Neural cell (in vitro differentiated cells): Measurements from ENCODE around the gene CSH1. TPM values are rescaled to one million over a fixed set of nuclear protein-coding genes. Genes with fewer than 3 reads are reported as not detected.

Experiments
- H2AFZ ChIP-seq: fragments of 200-600, 300-800 bp; sonication (generic), shearing (Covaris generic); 2 replicates; pipeline ENCODE4 v1.6.0; 2014; ENCODE audit warnings: low read depth, mild to moderate bottlenecking, antibody characterized with exemption, low read length, moderate library complexity
- H3F3A ChIP-seq: fragments of 200-600 bp; shearing (Covaris generic); 2 replicates; pipeline ENCODE4 v1.6.1; 2016; ENCODE audit warnings: mild to moderate bottlenecking, moderate library complexity, mixed read lengths, antibody characterized with exemption, low read length; ENCODE audit not compliant: insufficient read depth, poor library complexity, severe bottlenecking
- H3K27ac ChIP-seq: fragments of 200-600, 300-800 bp; sonication (generic), shearing (Covaris generic); 2 replicates; pipeline ENCODE4 v1.5.1; 2014; ENCODE audit warnings: mild to moderate bottlenecking, low read length, moderate library complexity
- H3K27me3 ChIP-seq: fragments of 300-800, 200-600 bp; sonication (generic), shearing (Covaris generic); 2 replicates; pipeline ENCODE4 v1.6.0; 2014; ENCODE audit warnings: mild to moderate bottlenecking, low read depth, low read length, moderate library complexity; ENCODE audit not compliant: insufficient read depth
- H3K36me3 ChIP-seq: fragments of 300-800, 200-600 bp; sonication (generic), shearing (Covaris generic); 2 replicates; pipeline ENCODE4 v1.5.1; 2014; ENCODE audit warnings: mild to moderate bottlenecking, antibody characterized with exemption, low read length, moderate library complexity; ENCODE audit not compliant: insufficient read depth
- H3K4me2 ChIP-seq: fragments of 300-800, 200-600 bp; sonication (generic), shearing (Covaris generic); 2 replicates; pipeline ENCODE4 v1.6.0; 2014; ENCODE audit warnings: mild to moderate bottlenecking, low read length
- H3K4me3 ChIP-seq: fragments of 300-800, 200-600 bp; sonication (generic), shearing (Covaris generic); 2 replicates; pipeline ENCODE4 v1.5.1; 2014; ENCODE audit warnings: mild to moderate bottlenecking, low read length, moderate library complexity
- H3K79me2 ChIP-seq: fragments of 200-600 bp; shearing (Covaris generic); replicated peaks from 2 replicates; pipeline ENCODE4 v1.6.0; 2014; ENCODE audit warnings: mild to moderate bottlenecking, low read length, moderate library complexity; ENCODE audit not compliant: insufficient read depth
- H3K9ac ChIP-seq: fragments of 300-800, 200-600 bp; sonication (generic), shearing (Covaris generic); 2 replicates; pipeline ENCODE4 v1.6.1; 2016; ENCODE audit warnings: mild to moderate bottlenecking, low read length, mixed read lengths
- H3K9me2 ChIP-seq: fragments of 200-600 bp; shearing (Covaris generic); 2 replicates; pipeline ENCODE4 v1.6.1; 2016; ENCODE audit warnings: mild to moderate bottlenecking, low read length, mixed read lengths; ENCODE audit not compliant: insufficient read depth
- H3K9me3 ChIP-seq: fragments of 200-600, 300-800 bp; sonication (generic), shearing (Covaris generic); 2 replicates; pipeline ENCODE4 v1.6.1; 2016; ENCODE audit warnings: mild to moderate bottlenecking, mixed run types, low read length, moderate library complexity, mixed read lengths
- H4K20me1 ChIP-seq: fragments of 200-600 bp; shearing (Covaris generic); 2 replicates; pipeline ENCODE4 v1.6.1; 2016; ENCODE audit warnings: mild to moderate bottlenecking, mixed run types; ENCODE audit not compliant: insufficient read depth
- EP300 ChIP-seq: fragments of 450-650 bp; conservative IDR thresholded peaks from 2 replicates; pipeline ENCODE4 v1.6.1; 2014; ENCODE audit warnings: antibody characterized with exemption, mild to moderate bottlenecking, moderate library complexity; ENCODE audit not compliant: poor library complexity, severe bottlenecking
- EZH2 ChIP-seq: fragments of 200-600, 300-800 bp; shearing (Covaris generic), sonication (generic); IDR thresholded peaks from 2 replicates; pipeline ENCODE4 v1.6.1; 2014; ENCODE audit warnings: antibody characterized with exemption, low read length, borderline replicate concordance, mild to moderate bottlenecking; ENCODE audit not compliant: insufficient read depth, poor library complexity, severe bottlenecking
- MXI1 ChIP-seq: fragments of 450-650 bp; conservative IDR thresholded peaks from 2 replicates; pipeline ENCODE4 v1.6.1; 2014; ENCODE audit warnings: antibody characterized with exemption, mild to moderate bottlenecking; ENCODE audit not compliant: poor library complexity, severe bottlenecking
- POLR2AphosphoS5 ChIP-seq: IDR thresholded peaks from 2 replicates; pipeline ENCODE4 v1.6.1; 2012
- RAD21 ChIP-seq: fragments of 450-650 bp; conservative IDR thresholded peaks from 2 replicates; pipeline ENCODE4 v1.6.1; 2014; ENCODE audit warnings: antibody characterized with exemption, mild to moderate bottlenecking, moderate library complexity
- SMC3 ChIP-seq: fragments of 450-650 bp; conservative IDR thresholded peaks from 2 replicates; pipeline ENCODE4 v1.6.1; 2014; ENCODE audit warnings: antibody characterized with exemption, mild to moderate bottlenecking, moderate library complexity; ENCODE audit not compliant: poor library complexity
- TAF1 ChIP-seq: IDR thresholded peaks from 2 replicates; pipeline ENCODE4 v1.6.1; 2012; ENCODE audit warnings: low read depth
- polyA plus RNA-seq: library from polyadenylated mRNA; depleted of rRNA; stranded (reverse); fragments of >200 nt; gene quantifications from 2 replicates; pipeline ENCODE4 v1.2.3, GENCODE V29; 2014
- TF ChIP-seq, protein P1 (sequence below): fragments of 450-650 bp; IDR thresholded peaks from 2 replicates; pipeline ENCODE4 v1.5.1; 2014; ENCODE audit warnings: antibody characterized with exemption, mild to moderate bottlenecking, moderate library complexity; ENCODE audit not compliant: poor library complexity, severe bottlenecking
- TF ChIP-seq, protein P2 (sequence below): IDR thresholded peaks from 2 replicates; pipeline ENCODE4 v1.6.1; 2012; ENCODE audit warnings: borderline replicate concordance

CSH1 gene
- polyA plus RNA-seq, 1 donor from 2014 or later: not detected

DNA sequence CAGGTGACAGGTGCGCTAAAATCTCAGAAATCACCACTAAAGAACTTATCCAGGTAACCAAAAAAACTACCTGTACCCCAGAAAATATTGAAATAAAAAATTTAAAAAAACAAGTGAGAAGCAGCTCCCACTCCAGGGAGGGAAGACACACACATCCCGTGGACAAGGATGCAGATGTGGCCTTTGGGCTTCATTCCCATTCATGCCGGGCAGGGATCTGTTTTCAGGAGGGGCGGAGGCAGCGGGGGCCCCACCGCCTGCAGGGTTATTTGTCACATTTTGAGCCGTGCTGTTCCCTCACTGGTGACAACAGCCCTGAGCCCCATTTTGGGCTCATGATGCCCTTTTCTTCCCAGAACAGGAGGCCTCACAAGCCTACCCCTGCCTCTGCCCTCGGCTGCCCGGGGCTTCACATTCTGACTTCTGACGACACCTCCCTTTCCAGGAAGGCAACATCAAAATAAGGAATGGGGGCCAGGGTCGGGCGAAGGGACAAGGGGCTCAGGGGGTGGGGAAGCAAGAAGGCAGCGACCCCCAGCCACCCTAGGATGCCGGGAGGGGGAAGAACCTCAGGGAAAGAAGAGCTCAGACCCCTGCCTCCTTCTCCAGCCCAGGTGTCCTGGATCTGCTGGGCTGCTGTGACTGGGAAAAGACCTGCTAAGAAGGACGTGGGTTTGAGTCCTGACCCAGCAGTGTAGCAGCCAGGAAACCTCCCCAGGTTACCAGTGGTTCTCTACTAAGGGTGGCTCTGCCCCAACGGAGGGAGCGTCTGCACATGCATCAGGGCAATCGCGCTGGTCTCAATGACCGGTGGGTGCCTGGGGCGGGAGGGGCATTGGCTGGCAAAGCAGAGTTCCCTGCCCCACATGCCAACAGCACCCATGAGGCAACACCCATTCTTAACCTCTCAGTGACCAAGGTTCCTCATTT is 38.1 kb upstream of the CSH1 start:
- H2AFZ ChIP-seq: no peak overlapping the region
- H3K4me2 ChIP-seq: no peak overlapping the region
- no peaks in the 10 kb centered on the region for H4K20me1 ChIP-seq
- H3K27ac ChIP-seq: no peak overlapping the region
- no peak for TF ChIP-seq SMC3
- no peak for TF ChIP-seq EP300
- no peak for TF ChIP-seq EZH2
- no peak for TF ChIP-seq MXI1
- TF ChIP-seq RAD21: no peak
- TF ChIP-seq, protein P1, sequence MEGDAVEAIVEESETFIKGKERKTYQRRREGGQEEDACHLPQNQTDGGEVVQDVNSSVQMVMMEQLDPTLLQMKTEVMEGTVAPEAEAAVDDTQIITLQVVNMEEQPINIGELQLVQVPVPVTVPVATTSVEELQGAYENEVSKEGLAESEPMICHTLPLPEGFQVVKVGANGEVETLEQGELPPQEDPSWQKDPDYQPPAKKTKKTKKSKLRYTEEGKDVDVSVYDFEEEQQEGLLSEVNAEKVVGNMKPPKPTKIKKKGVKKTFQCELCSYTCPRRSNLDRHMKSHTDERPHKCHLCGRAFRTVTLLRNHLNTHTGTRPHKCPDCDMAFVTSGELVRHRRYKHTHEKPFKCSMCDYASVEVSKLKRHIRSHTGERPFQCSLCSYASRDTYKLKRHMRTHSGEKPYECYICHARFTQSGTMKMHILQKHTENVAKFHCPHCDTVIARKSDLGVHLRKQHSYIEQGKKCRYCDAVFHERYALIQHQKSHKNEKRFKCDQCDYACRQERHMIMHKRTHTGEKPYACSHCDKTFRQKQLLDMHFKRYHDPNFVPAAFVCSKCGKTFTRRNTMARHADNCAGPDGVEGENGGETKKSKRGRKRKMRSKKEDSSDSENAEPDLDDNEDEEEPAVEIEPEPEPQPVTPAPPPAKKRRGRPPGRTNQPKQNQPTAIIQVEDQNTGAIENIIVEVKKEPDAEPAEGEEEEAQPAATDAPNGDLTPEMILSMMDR: no peak
- no peak for TF ChIP-seq TAF1
- TF ChIP-seq POLR2AphosphoS5: no peak
- TF ChIP-seq, protein P2, sequence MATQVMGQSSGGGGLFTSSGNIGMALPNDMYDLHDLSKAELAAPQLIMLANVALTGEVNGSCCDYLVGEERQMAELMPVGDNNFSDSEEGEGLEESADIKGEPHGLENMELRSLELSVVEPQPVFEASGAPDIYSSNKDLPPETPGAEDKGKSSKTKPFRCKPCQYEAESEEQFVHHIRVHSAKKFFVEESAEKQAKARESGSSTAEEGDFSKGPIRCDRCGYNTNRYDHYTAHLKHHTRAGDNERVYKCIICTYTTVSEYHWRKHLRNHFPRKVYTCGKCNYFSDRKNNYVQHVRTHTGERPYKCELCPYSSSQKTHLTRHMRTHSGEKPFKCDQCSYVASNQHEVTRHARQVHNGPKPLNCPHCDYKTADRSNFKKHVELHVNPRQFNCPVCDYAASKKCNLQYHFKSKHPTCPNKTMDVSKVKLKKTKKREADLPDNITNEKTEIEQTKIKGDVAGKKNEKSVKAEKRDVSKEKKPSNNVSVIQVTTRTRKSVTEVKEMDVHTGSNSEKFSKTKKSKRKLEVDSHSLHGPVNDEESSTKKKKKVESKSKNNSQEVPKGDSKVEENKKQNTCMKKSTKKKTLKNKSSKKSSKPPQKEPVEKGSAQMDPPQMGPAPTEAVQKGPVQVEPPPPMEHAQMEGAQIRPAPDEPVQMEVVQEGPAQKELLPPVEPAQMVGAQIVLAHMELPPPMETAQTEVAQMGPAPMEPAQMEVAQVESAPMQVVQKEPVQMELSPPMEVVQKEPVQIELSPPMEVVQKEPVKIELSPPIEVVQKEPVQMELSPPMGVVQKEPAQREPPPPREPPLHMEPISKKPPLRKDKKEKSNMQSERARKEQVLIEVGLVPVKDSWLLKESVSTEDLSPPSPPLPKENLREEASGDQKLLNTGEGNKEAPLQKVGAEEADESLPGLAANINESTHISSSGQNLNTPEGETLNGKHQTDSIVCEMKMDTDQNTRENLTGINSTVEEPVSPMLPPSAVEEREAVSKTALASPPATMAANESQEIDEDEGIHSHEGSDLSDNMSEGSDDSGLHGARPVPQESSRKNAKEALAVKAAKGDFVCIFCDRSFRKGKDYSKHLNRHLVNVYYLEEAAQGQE: no peak
- no peaks in the 10 kb centered on the region for H3K27me3 ChIP-seq
- no peak overlapping the region for H3K9ac ChIP-seq
- no peak overlapping the region for H3K4me3 ChIP-seq
- H3F3A ChIP-seq: no peaks in the 10 kb centered on the region
- H3K36me3 ChIP-seq: no peaks in the 10 kb centered on the region
- no peaks in the 10 kb centered on the region for H3K9me2 ChIP-seq
- no peaks in the 10 kb centered on the region for H3K79me2 ChIP-seq
- no peaks in the 10 kb centered on the region for H3K9me3 ChIP-seq

DNA sequence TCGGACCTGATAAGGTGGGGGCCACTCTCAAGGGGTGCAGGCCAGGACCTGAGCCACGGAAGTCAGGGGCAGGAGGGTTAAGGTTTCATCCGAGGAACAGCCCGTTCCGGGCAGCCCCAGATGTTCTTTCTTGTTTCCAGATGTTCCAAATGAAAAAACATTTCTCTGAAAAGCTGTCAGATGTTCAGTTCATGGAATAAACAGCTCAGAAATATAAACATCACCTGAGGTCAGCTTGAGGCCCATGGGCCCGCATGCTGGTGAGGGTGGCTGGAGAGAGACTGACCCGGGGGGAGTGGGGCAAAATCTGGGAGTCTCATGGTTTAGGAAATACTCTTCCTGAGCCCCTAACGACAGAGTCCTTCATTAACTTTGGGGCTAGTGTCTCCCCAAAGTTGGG is 37.2 kb upstream of the CSH1 start:
- Histone ChIP-seq H4K20me1 (no peaks in the 10 kb centered on the region), H3K79me2 (no peaks in the 10 kb centered on the region), H3K9me3 (no peaks in the 10 kb centered on the region), H3F3A (no peaks in the 10 kb centered on the region), H2AFZ (no peak overlapping the region), H3K9ac (no peak overlapping the region), H3K9me2 (no peaks in the 10 kb centered on the region), H3K27me3 (no peaks in the 10 kb centered on the region), H3K4me3 (no peak overlapping the region), H3K36me3 (no peaks in the 10 kb centered on the region), H3K4me2 (no peak overlapping the region), H3K27ac (no peak overlapping the region)
- TF ChIP-seq, protein P1: no peak
- TF ChIP-seq POLR2AphosphoS5 (no peak), RAD21 (no peak), EZH2 (no peak), MXI1 (no peak), EP300 (no peak), SMC3 (no peak), TAF1 (no peak)
- TF ChIP-seq, protein P2: no peak
